ENCODE measurements around the gene FCRL2. TPM values are rescaled to one million over a fixed set of nuclear protein-coding genes. Genes with fewer than 3 reads are reported as not detected.
A peak's percentile ranks its signal among the peaks of the same experiment; 100 is the strongest.

The FCRL2 gene
- total RNA-seq, 3 donors from 2014 or later (not counting 1 experiment from before 2014, with no cell fraction given): 0.49 to 1.1 (median 0.88) TPM

GRCh38 chr1:157704878-157705277 lies 72.1 kb downstream of the FCRL2 start:
- Mint-ChIP-seq H3K4me3 (no peak overlapping the region), H3K36me3 (no peaks in the 10 kb centered on the region), H3K4me1 (peaks cover 69 to 71% of the 10 kb centered on the region in 2 donors), H3K9me3 (peaks cover 5% of the 10 kb centered on the region in 2 donors), H3K27ac (peak overlapping the region; percentile 81 to 84), H3K27me3 (ENCODE audit: low read depth in 2 of 2) (no peaks in the 10 kb centered on the region)
- no peak for TF ChIP-seq CTCF (IDR thresholded peaks at IDR 0.05)
- H3K36me3 ChIP-seq (ENCODE audit: control insufficient read depth, insufficient read depth, low read length): no peaks in the 10 kb centered on the region
- peaks cover 28% of the 10 kb centered on the region for H3K4me1 ChIP-seq (ENCODE audit: control insufficient read depth, insufficient read depth, low read length)
- intact Hi-C loops (cut with micrococcal nuclease): loop anchor here (5.0 kb wide), 1 partner anchor 32 kb away; no protein-coding TSS in a partner anchor
- no peak overlapping the region for H3K4me3 ChIP-seq (ENCODE audit: low read length)
- H3K27ac ChIP-seq (ENCODE audit: low read length): peak overlapping the region; percentile 60
- H3K9me3 ChIP-seq (ENCODE audit: control insufficient read depth, insufficient read depth, low read length): no peaks in the 10 kb centered on the region
- no peak for DNase-seq
- no peaks in the 10 kb centered on the region for H3K27me3 ChIP-seq (ENCODE audit: control insufficient read depth, insufficient read depth, low read length)
- no peak for ATAC-seq

GRCh38 chr1:157703981-157704380 lies 73.0 kb downstream of the FCRL2 start:
- Histone ChIP-seq H3K27me3 (ENCODE audit: control insufficient read depth, insufficient read depth, low read length) (no peaks in the 10 kb centered on the region), H3K4me3 (ENCODE audit: low read length) (no peak overlapping the region), H3K4me1 (ENCODE audit: control insufficient read depth, insufficient read depth, low read length) (peaks cover 37% of the 10 kb centered on the region), H3K9me3 (ENCODE audit: control insufficient read depth, insufficient read depth, low read length) (no peaks in the 10 kb centered on the region), H3K27ac (ENCODE audit: low read length) (peak overlapping the region; percentile 3), H3K36me3 (ENCODE audit: control insufficient read depth, insufficient read depth, low read length) (no peaks in the 10 kb centered on the region)
- TF ChIP-seq CTCF (IDR thresholded peaks at IDR 0.05): no peak
- Mint-ChIP-seq H3K36me3 (no peaks in the 10 kb centered on the region), H3K4me1 (peaks cover 73 to 75% of the 10 kb centered on the region in 2 donors), H3K9me3 (peaks cover 5% of the 10 kb centered on the region in 2 donors), H3K27me3 (ENCODE audit: low read depth in 2 of 2) (no peaks in the 10 kb centered on the region), H3K4me3 (no peak overlapping the region), H3K27ac (peak overlapping the region; percentile 81 to 84)
- no peak for ATAC-seq
- no peak for DNase-seq
- intact Hi-C loops (cut with micrococcal nuclease): loop anchor here (5.0 kb wide), 1 partner anchor 33 kb away; no protein-coding TSS in a partner anchor
- WGBS (ENCODE audit: insufficient coverage): 60% methylated on average over 4 of the region's 4 CpGs

DNA sequence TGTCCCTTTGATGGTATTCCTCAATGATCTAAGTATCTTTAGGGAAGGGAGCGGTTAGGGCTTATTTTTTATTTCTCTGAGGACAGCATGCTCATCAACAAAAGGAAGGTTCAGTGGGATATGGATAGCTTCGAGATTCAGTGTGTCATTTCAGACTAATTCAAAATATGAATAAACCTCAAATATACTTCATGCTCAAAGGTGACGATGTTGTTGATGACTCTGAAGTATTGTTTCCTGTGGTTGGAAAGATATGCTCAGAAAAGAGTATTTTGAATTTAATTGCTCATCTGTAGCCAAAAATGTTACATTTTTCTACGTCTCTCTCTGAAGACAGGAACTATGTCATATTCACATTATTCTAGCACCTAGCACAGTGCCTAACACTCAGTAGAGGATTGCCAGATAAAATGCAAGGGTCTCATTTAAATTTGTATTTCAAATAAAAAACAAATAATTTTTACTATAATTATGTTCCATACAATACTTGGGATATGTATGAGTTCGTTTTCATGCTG lies 74.6 kb downstream of the FCRL2 start:
- Histone ChIP-seq H3K4me1 (ENCODE audit: control insufficient read depth, insufficient read depth, low read length) (peaks cover 51% of the 10 kb centered on the region), H3K27me3 (ENCODE audit: control insufficient read depth, insufficient read depth, low read length) (no peaks in the 10 kb centered on the region), H3K9me3 (ENCODE audit: control insufficient read depth, insufficient read depth, low read length) (no peaks in the 10 kb centered on the region), H3K27ac (ENCODE audit: low read length) (peak overlapping the region; percentile 86), H3K36me3 (ENCODE audit: control insufficient read depth, insufficient read depth, low read length) (no peaks in the 10 kb centered on the region), H3K4me3 (ENCODE audit: low read length) (no peak overlapping the region)
- H3K4me1 Mint-ChIP-seq: peaks cover 89 to 91% of the 10 kb centered on the region in 2 donors
- intact Hi-C loops (cut with micrococcal nuclease): loop anchor here (5.0 kb wide), 1 partner anchor 35 kb away; no protein-coding TSS in a partner anchor
- DNase-seq (no peak), ATAC-seq (peak in 1 of 3 donors; percentile 14)
- peak overlapping the region; percentile 93 to 95 for H3K27ac Mint-ChIP-seq
- peaks cover 5% of the 10 kb centered on the region in 2 donors for H3K9me3 Mint-ChIP-seq
- H3K36me3 Mint-ChIP-seq: no peaks in the 10 kb centered on the region
- no peak for TF ChIP-seq CTCF (IDR thresholded peaks at IDR 0.05)
- WGBS (ENCODE audit: insufficient coverage): 54% methylated on average over 3 of the region's 5 CpGs
- peak overlapping the region; percentile 56 for H3K4me3 Mint-ChIP-seq
- H3K27me3 Mint-ChIP-seq (ENCODE audit: low read depth in 2 of 2): no peaks in the 10 kb centered on the region

DNA sequence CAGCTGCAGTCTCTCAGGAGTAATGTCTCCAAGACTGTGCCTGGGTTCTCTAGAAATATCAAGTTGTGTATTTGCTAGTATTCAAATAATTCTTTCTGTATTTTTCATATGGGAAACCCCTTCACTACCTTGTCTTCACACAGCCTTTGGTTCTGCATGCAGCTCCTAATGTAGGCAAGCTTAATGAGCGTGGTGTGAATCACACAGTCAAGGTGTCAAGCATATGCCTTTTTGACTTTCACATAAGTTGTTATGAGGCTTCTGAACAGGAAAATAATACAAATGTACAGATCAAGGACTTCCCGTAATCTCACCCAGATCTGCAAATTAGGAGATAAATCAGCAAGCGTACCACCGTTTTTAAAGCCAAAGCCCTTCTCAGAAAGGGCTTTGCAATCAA lies 76.2 kb downstream of the FCRL2 start, which contains the start of gene FCRL3:
Gene FCRL3, minus strand, starts transcription at position 38 of the 400 bp plus-strand sequence. CDS start 280 bp downstream, outside the sequence.
- DNase-seq: peak; percentile 43 to 55
- intact Hi-C loops (cut with micrococcal nuclease): loop anchor here (1.0 to 5.0 kb wide), 2 partner anchors 23 to 37 kb away; no protein-coding TSS in a partner anchor
- peaks cover 64% of the 10 kb centered on the region for H3K4me1 ChIP-seq (ENCODE audit: control insufficient read depth, insufficient read depth, low read length)
- peak; percentile 75 to 93 (median 91) for ATAC-seq
- no peak for TF ChIP-seq CTCF (IDR thresholded peaks at IDR 0.05)
- peaks cover 2 to 3% of the 10 kb centered on the region in 2 donors for H3K9me3 Mint-ChIP-seq
- peak within 1 kb of the TSS; percentile 91 for H3K4me3 Mint-ChIP-seq
- no peaks in the 10 kb centered on the region for H3K27me3 Mint-ChIP-seq (ENCODE audit: low read depth in 2 of 2)
- no peaks in the 10 kb centered on the region for H3K27me3 ChIP-seq (ENCODE audit: control insufficient read depth, insufficient read depth, low read length)
- H3K36me3 Mint-ChIP-seq: no peaks in the 10 kb centered on the region
- peaks cover 93 to 96% of the 10 kb centered on the region in 2 donors for H3K4me1 Mint-ChIP-seq
- no peaks in the 10 kb centered on the region for H3K9me3 ChIP-seq (ENCODE audit: control insufficient read depth, insufficient read depth, low read length)
- peak within 1 kb of the TSS; percentile 86 for H3K27ac ChIP-seq (ENCODE audit: low read length)
- peak within 1 kb of the TSS; percentile 47 for H3K4me3 ChIP-seq (ENCODE audit: low read length)
- no peaks in the 10 kb centered on the region for H3K36me3 ChIP-seq (ENCODE audit: control insufficient read depth, insufficient read depth, low read length)
- peak within 1 kb of the TSS; percentile 93 to 95 for H3K27ac Mint-ChIP-seq
- WGBS (ENCODE audit: insufficient coverage): 5% methylated on average over 4 of the region's 4 CpGs
